Non-pigmented ciliary epithelial cell (primary cell): ENCODE data around the gene RASSF8.
"Not testable (repeated sequence)": the region's sequence is repeated elsewhere in the genome, so short reads cannot be mapped to it uniquely, and the experiment has no call there.

Experiments
- DNase-seq: peaks from one replicate; pipeline ENCODE4 v3.0.0-alpha.2; 2010; ENCODE audit warnings: low read depth

RASSF8 gene

DNA sequence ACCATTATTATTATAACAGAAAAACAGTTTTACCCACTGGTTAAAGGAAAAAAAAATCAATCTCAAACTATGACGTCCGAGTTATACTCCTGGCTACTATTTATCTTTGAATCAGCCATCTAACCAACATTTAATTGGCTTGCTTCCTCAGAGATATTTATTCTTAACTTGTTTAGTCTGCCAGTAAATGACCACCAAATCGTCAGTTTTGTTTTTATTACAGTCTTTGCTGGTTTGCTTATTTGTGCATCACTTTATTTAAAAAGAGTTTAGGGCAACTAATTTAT lies 71.2 kb downstream of the RASSF8 start:
- no peak for DNase-seq

DNA sequence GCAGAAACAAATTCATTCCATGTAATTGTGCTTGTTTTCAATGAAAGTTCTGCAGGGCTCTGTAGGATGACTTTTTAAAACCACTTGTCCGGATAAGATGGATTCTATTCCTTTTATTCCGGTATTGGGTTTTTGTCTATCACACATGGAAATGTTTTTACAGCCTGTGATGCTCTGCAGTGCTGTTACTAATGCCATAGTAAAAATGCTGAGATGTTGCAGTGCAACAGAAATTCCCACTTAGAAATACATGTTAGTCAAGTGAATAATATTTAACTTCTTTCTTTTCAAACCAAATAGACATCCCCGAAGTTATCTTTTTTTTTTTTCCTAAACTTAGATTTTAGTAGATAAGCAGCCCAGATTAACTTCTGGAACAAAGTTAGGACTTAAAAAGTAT lies 71.9 kb downstream of the RASSF8 start:
- no peak for DNase-seq

- no peak for DNase-seq
These were observed 72.8 kb downstream of the RASSF8 start for GRCh38 chr12:26031318-26031717.

- DNase-seq: no peak
These were observed 73.3 kb downstream of the RASSF8 start for GRCh38 chr12:26031827-26032226.

GRCh38 chr12:26032290-26032689 lies 73.8 kb downstream of the RASSF8 start:
- DNase-seq: no peak

DNA sequence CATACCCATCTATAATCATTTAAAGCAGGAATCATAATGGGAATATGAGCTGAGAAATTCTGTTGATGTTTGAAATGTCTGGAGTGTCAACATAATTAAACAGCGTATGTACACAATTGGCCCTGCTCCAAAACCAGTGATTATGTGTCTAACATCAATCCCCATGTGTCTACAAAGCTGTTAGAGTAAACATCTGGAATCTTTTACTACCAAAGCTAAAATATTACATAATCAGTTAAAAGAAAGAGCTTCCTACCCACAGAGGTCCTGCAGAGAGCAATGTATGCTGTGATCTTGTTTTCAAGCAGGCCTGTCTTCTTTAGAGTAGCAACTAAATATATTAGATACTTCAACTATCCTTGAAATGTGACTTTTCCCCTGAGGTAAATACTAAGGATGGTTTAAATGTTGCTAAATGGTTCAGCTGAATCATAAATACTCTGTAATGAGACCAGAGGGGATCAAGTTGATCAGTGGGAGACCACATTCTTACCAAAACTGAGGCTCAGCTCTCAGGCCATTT lies 74.3 kb downstream of the RASSF8 start:
- no peak for DNase-seq

DNA sequence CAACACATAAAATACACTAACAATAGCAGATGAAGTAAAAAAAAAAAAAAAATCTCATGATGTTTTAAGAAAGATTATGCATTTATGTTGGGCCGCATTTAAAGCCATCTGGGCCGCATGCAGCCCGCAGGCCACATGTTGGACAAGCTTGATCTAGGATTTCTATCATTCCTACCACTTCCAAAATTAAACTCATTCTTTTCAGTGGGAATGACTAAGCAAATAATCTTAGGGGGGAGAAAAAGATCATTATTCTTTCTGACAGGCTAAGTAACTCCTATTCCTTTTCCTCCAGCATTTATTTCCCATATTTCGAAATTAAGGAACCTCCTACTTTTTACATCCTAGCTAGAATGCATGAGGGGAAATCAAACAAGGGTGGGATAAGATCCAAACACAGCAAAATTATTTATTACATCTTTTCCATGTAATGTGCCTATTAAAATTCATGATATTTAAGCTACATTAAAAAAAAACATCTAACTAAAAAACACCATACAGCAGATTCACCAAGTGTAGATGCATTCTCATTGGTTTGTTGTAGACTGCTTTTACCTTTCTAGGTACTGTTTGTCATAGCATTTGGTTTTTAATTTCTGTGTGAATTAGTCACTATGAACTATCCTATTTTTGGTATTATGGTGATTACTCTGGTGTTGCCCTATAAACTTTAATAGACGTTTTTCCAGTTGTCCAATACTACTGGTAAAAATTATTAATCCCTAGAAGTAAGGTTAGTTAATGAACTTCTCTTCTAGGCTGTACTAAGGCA lies 76.1 kb downstream of the RASSF8 start:
- DNase-seq: no peak

- DNase-seq: no peak
These were observed 78.4 kb downstream of the RASSF8 start for GRCh38 chr12:26036877-26037276.

DNA sequence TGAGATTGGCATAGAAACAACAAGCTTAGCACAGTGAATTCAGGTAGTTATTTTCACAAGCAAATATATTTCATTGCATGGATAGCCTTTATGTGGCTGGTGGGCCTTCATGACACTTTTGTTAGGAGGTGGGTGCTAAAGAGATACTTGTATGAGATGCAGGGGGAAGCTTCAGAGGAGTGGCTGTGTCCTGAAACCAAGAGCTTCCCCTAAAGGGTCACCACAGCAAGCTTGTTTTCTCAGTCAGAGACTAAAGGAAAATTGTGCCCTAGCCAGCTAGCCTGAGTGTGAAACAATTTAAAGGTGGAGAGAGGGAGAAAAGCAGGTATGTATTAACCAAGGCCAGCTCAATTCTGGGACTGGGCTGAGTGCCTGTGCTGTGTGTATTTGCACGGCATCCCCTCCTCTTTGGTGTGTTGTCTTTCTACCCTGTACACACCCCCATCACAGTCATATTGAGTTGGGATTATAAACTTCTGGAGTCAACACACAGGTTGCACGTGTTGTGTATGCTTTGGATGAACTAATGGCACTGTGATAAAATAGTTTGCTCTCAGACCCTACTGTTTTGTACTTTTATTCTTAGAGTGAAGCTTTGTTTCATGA lies 79.2 kb downstream of the RASSF8 start:
- DNase-seq: no peak

DNA sequence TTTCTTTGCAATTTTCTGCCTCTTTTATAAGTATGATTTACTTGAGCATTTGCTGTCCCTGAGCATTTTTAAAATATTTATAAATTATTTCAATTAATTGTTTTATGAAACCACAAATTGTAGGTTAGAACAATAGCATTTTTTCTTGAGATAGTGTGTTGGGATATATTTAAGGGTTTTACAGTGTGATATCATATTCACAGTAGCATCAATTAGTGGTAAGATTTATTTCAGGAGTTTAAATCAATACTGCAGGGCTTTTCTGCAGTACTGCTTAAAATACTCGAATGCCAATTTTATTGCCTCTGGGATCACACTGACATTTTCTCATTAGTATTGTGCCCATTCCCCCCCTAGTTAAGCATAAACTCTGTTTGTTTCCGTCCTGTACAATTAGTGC lies 84.2 kb downstream of the RASSF8 start:
- no peak for DNase-seq

DNA sequence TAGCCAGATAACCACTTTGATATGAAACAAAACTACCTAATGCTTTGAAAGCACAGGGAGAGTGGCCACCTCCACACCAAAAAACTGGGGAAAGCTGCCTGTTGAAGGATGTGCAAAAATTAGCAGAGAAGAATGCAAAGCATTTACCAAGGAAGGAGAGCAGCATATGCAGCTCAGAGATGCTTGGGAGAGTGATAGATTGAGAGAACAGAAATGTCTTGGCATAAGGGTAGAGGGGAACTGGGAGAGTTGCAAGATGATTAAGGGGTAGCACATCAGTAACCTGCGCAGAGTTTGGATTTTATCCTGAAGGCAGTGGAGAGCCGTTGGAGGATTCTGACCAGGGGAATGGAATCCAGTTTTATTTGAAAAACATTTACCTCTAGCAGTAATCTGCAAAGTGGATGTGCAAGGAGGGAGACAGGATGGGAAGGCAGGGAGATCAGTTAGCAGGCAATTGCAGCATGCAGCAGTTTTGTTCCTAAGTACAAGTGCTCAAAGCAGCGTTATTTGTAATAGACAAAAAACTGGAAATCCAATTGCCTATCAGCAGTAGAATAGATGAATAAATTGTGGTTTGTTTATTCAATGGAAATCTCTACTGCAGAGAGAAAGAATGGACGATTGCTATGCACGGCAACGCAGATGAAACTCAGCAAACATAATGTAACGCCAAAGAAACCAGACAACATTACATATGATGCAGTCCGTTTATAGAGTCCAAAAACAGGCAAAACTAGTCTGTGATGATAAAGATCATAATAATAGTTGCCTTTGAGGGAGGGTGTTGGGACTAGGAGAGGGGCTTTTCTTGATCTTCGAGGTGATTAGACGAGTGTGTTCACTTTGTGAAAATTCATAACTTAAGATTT lies 84.9 kb downstream of the RASSF8 start:
- DNase-seq: no peak

DNA sequence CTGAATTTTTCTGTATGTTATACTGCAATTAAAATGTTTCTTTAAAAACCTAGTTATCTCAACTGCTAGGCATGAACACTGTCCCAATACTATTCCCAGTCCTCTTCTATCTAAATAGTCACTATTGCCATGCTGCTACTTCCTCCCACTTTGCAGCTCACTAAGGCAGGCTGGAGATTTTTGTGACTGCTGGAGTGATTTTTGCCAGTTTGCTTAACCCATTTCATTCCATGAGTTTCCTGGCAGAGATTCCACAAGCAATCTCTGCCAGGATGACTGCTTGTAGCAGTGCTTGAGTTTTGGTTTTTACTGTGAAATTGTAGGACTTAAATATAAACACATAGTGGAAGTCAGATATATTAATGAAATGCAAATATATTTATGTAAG lies 85.5 kb downstream of the RASSF8 start:
- DNase-seq: no peak

- DNase-seq: no peak
These were observed 86.1 kb downstream of the RASSF8 start for GRCh38 chr12:26044592-26044991.

- DNase-seq: no peak
These were observed 87.7 kb downstream of the RASSF8 start for GRCh38 chr12:26046203-26046602.

DNA sequence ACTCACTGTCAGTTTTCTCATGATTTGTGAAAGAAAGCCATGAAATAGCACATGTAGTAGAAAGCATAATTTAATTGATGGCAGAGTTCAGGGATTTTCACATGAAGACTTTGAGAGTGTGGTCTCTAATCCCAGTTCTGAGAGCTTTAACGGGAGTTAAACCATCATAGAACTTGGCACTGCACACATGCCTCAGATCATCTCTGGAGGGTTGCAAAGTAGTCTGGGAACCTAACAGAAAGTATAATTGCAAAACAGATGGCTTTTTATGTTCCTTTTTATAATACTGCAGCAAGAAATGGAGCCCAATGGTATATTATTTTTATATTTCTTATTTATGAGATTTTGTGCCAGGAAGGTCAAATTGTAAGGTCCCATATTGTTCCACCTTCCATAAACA lies 88.4 kb downstream of the RASSF8 start:
- no peak for DNase-seq

DNA sequence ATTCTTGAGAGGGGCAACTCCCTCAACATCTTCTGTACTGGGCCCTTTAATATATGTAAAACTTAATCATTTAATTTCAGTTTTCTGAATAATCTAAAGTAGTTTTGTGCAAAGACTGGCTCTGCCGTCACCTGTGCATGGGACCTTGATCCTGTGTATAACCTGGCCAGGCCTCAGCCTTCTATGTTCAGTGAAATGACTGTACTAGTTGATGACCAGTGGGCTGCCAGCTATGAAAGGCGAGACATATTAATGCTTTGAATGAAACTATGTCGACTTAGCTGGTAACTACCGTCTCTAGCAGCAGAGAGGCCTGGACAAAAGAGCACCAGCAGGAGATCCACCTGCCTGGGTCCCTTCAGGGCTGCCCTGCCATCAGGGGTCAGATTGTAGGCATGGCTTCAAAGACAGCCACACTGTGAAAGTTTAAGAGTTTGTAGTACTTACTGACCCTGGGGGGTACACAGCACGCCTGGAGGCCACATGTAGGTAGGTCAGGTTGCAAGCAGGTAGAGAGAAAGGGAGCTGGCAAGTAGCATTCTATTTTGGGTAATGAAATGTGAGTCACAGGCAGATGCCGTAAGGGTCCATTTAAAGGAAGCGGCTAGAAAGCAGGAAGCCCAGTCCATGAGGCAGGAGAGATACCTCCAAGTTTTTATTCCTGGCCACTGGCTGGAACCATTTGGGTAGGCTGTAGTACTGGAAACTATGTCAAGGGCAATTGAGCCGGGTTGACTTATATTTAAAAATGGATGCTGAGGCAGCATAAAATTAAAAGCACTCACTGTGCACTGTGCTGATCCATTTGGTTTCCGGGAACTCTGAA lies 89.1 kb downstream of the RASSF8 start:
- DNase-seq: no peak

DNA sequence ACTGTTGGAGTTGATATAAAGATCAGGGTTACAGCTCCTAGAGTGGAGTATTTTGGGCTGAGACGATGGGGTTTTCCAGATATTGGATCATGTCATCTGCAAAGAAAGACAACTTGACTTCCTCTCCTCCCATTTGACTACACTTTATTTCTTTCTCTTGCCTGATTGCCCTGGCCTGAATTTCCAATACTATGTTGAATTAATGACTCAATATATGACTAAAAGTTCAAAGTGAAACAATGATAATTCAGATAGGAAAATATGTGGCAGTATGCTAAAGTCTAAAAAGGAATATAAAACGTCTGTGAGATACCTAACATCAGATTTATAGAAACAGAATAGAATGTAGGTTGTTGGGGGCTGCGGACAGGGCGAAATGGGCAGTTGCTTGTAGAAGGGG lies 94.2 kb downstream of the RASSF8 start:
- DNase-seq: no peak

DNA sequence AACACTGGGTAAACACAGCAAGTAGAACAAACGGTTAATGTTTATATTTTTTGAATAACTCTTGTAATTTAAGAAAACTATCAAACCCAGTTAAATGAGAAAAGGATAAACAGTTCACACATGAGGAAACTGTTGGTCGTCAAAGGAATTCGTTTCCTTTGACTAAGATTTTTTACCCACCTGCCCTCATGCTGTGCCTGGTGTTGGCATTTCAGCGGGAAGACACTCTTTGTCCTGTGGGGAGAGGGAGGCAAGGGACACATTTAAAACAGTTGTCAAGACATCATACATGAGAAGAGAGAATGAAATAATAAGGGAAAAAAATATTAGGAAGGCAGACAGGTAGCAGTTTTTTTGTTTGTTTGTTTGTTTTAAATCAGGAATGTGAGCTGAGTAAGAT lies 95.9 kb downstream of the RASSF8 start:
- no peak for DNase-seq

DNA sequence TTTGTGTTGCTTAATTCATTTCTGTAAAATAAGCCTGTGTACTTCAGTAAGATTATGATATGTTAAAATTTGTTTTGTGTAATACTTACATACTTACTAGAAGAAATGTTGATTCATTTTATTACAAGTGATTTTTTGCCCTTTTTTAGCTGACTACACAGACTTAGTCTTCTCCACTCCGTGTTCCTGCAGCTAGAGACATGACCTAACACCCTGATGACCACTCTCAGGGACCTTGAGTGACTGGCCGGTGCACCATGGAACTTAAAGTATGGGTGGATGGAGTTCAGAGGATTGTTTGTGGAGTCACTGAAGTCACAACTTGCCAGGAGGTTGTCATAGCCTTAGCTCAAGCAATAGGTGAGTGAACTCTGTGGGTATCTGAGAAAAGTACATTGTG lies 96.6 kb downstream of the RASSF8 start:
- DNase-seq: no peak

- no peak for DNase-seq
These were observed 97.9 kb downstream of the RASSF8 start for GRCh38 chr12:26056335-26056734.

DNA sequence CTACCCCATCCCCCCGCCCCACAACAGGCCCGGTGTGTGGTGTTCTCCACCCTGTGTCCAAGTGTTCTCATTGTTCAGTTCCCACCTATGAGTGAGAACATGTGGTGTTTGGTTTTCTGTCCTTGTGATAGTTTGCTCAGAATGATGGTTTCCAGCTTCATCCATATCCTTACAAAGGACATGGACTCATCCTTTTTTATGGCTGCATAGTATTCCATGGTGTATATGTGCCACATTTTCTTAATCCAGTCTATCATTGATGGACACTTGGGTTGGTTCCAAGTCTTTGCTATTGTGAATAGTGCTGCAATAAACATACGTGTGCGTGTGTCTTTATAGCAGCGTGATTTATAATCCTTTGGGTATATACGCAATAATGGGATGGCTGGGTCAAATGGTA lies 98.8 kb downstream of the RASSF8 start:
- DNase-seq: not testable (repeated sequence)

- DNase-seq: no peak
These were observed 99.8 kb downstream of the RASSF8 start for GRCh38 chr12:26058308-26058707.
